Uterus (tissue), 4 donors: Measurements from ENCODE around the gene PRKACA. TPM values are rescaled to one million over a fixed set of nuclear protein-coding genes. Genes with fewer than 3 reads are reported as not detected.
"Not testable (repeated sequence)": the region's sequence is repeated elsewhere in the genome, so short reads cannot be mapped to it uniquely, and the experiment has no call there.

ENCODE experiments used
- DNase-seq, 2 donors: peaks; one replicate each; pipeline ENCODE4 v3.0.0-alpha.2; 2019 to 2020
- H3K27ac ChIP-seq, 2 donors: fragments of 200-600 bp; sonication (generic); 1 replicate in 1 of 2; 2 replicates in 1 of 2; pipeline ENCODE4 v1.5.1; 2016 to 2018
- H3K27me3 ChIP-seq, 2 donors: fragments of 200-600 bp; sonication (generic); one replicate each; pipeline ENCODE4 v1.5.1; 2018 to 2019; ENCODE audit warnings: control low read depth in 1 of 2
- H3K36me3 ChIP-seq, 2 donors: fragments of 200-600 bp; sonication (generic); one replicate each; pipeline ENCODE4 v1.5.1; 2019; ENCODE audit warnings: control low read depth in 1 of 2
- H3K4me1 ChIP-seq, 2 donors: fragments of 200-600 bp; sonication (generic); one replicate each; pipeline ENCODE4 v1.5.1; 2018 to 2019; ENCODE audit warnings: control low read depth in 1 of 2
- H3K4me3 ChIP-seq, 2 donors: fragments of 200-600 bp; sonication (generic); 1 replicate in 1 of 2; 2 replicates in 1 of 2; pipeline ENCODE4 v1.5.1; 2018 to 2019; ENCODE audit warnings: mild to moderate bottlenecking in 1 of 2
- H3K9me3 ChIP-seq, 2 donors: fragments of 200-600 bp; sonication (generic); one replicate each; pipeline ENCODE4 v1.5.1; 2019; ENCODE audit warnings: control low read depth in 1 of 2
- CTCF ChIP-seq, 4 experiments: fragments of 200-600 bp in 2 of 4; fragments of 450-650 bp in 2 of 4; sonication (generic) in 2 of 4; IDR thresholded peaks; one replicate each; pipeline ENCODE4 v1.5.1; 2016 to 2019; ENCODE audit warnings: antibody characterized with exemption in 4 of 4, mild to moderate bottlenecking in 2 of 4, moderate library complexity in 1 of 4
- POLR2A ChIP-seq, 2 donors: fragments of 450-650 bp; IDR thresholded peaks; one replicate each; pipeline ENCODE4 v1.6.1; 2016; ENCODE audit warnings: antibody characterized with exemption in 2 of 2, mild to moderate bottlenecking in 1 of 2, moderate library complexity in 1 of 2
- intact Hi-C: fragments of 100-400 bp; cut with DNase I; formaldehyde crosslinking; loops from one replicate; pipeline ENCODE4 v1.15.1; 2023; ENCODE audit warnings: low total_unique reads
- total RNA-seq, 4 donors: library from RNA; depleted of rRNA in 3 of 4; stranded (reverse); fragments of >200 nt in 3 of 4; gene quantifications; one replicate each; pipeline versions ENCODE4 v1.1.0 to v1.2.4, GENCODE V29; 2014 to 2023
- donor health status: DM: yes; HTN: yes; CAD: no.

PRKACA gene
- total RNA-seq, 4 donors from 2014 or later: 4.9 to 135 (median 74.2) TPM

DNA sequence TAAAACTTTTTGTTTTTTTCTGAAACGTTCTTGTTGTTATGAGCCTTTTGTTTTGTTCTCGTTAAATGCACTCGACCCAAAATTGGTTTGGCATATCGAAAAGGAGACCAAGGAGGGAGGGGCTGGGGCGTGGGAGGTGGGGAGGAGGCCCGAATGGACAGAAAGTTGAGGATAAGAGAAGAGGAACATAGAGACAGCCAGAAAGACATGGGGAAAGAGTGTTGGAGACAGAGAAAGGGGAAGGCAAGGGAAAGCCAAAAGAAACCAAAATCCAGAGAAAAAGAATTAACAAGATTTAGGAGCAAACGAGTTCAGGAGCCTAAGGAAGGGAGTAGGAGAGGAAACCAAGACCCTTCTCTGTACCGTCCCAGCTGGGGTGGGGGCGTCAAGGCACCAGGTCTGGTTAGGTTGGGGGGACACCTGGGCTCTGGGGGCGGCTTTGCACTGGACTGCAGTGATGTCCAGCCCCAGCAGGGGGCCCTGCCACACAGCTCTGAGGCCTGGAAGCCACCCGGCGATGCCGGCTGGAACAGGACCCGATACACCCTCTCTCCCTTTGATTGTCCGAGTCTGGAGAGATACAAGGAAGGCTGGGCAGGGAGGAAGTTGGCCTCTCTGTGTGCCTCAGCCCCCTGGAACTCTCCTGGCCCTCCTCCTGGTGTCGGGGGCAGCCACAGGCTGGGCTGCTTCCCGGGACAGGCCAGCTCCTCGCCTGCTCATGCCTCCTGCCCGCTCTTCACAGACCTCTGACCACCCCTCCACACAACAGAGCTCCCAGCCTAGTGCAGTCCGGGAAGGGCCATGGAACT, 30.4 kb upstream of the PRKACA start:
- Histone ChIP-seq H3K36me3 (no peaks in the 10 kb centered on the region), H3K27me3 (no peaks in the 10 kb centered on the region), H3K4me1 (peaks cover 0 to 17% of the 10 kb centered on the region in 2 donors), H3K9me3 (no peaks in the 10 kb centered on the region), H3K27ac (peak overlapping the region; percentile 71 to 79), H3K4me3 (no peak overlapping the region)
- intact Hi-C loops: no loop called here
- DNase-seq: peak; percentile 74 to 80
- peak; percentile 79 to 91 (median 90) for TF ChIP-seq CTCF (IDR thresholded peaks at IDR 0.05)
- TF ChIP-seq POLR2A (IDR thresholded peaks at IDR 0.05): no peak

DNA sequence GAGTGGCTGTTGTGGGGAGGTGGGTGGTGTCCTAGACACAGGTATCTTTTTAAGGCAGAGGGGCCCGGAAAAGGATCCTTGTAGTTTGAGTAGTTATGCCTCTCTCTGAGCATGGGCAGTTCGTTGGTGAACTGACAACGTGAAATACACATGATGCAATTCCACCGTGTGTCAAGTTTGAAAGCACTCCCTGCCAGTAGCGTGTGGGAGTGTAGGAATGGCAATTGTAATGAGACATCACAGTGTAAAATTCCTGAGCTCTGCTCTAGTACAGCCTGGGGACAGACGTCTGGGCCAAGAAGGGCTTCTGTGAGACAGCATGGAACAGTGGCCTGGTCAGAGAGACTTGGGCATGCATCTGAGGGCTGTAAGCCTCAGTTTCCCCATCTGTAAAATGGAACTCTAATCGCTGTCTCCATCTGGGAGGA, 29.2 kb upstream of the PRKACA start:
- H3K27me3 ChIP-seq: no peaks in the 10 kb centered on the region
- H3K9me3 ChIP-seq: no peaks in the 10 kb centered on the region
- H3K36me3 ChIP-seq: no peaks in the 10 kb centered on the region
- intact Hi-C loops: no loop called here
- no peak overlapping the region for H3K4me3 ChIP-seq
- H3K27ac ChIP-seq: peak overlapping the region in 1 of 2 donors; percentile 39
- H3K4me1 ChIP-seq: peaks cover 0 to 17% of the 10 kb centered on the region in 2 donors
- DNase-seq: peak; percentile 63 to 67
- TF ChIP-seq CTCF (IDR thresholded peaks at IDR 0.05) (no peak), POLR2A (IDR thresholded peaks at IDR 0.05) (no peak)

DNA sequence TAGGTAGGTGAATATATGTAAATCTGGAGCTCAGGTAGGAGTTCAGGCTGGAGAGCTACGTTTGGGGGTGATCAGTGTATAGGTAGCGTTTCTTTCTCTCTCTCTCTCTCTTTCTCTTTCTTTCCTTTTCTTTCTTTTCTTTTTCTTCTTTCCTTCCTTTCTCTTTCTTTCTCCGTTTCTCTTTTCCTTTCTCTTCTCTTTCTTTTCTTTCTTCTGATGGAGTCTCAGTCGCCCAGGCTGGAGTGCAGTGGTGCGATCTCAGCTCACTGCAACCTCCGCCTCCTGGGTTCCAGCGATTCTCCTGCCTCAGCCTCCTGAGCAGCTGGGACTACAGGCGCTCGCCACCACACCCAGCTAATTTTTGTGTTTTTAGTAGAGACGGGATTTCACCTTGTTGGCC, 28.6 kb upstream of the PRKACA start:
- H3K9me3 ChIP-seq, H3K27me3 ChIP-seq, H3K36me3 ChIP-seq, H3K27ac ChIP-seq, DNase-seq, H3K4me3 ChIP-seq, intact Hi-C loops: not testable (repeated sequence)
- peaks cover 0 to 17% of the 10 kb centered on the region in 2 donors for H3K4me1 ChIP-seq

- peaks cover 0 to 15% of the 10 kb centered on the region in 2 donors for H3K4me1 ChIP-seq
- no peak overlapping the region for H3K4me3 ChIP-seq
- no peak for DNase-seq
- intact Hi-C loops: no loop called here
- no peak overlapping the region for H3K27ac ChIP-seq
- no peaks in the 10 kb centered on the region for H3K36me3 ChIP-seq
- TF ChIP-seq CTCF (IDR thresholded peaks at IDR 0.05) (no peak), POLR2A (IDR thresholded peaks at IDR 0.05) (no peak)
- no peaks in the 10 kb centered on the region for H3K9me3 ChIP-seq
- H3K27me3 ChIP-seq: no peaks in the 10 kb centered on the region
Observed at GRCh38 chr19:14145381-14145780, 27.8 kb upstream of the PRKACA start.

GRCh38 chr19:14142262-14143190, 25.0 kb upstream of the PRKACA start:
- H3K27ac ChIP-seq: no peak overlapping the region
- H3K9me3 ChIP-seq: no peaks in the 10 kb centered on the region
- H3K4me3 ChIP-seq: no peak overlapping the region
- no peak for TF ChIP-seq CTCF (IDR thresholded peaks at IDR 0.05)
- TF ChIP-seq POLR2A (IDR thresholded peaks at IDR 0.05): no peak
- intact Hi-C loops: no loop called here
- no peaks in the 10 kb centered on the region for H3K4me1 ChIP-seq
- no peak for DNase-seq
- no peaks in the 10 kb centered on the region for H3K36me3 ChIP-seq
- H3K27me3 ChIP-seq: no peaks in the 10 kb centered on the region
